GM21825 (cell line): ENCODE results near the gene ZNF43.
"Not testable (repeated sequence)": the region's sequence is repeated elsewhere in the genome, so short reads cannot be mapped to it uniquely, and the experiment has no call there.

Experiments
- ATAC-seq: cut with Tn5 transposase; IDR thresholded peaks from one replicate; pipeline ENCODE4 v1.9.1; 2021; ENCODE audit warnings: mild to moderate bottlenecking, moderate library complexity; ENCODE audit not compliant: unreplicated experiment

The ZNF43 gene

DNA sequence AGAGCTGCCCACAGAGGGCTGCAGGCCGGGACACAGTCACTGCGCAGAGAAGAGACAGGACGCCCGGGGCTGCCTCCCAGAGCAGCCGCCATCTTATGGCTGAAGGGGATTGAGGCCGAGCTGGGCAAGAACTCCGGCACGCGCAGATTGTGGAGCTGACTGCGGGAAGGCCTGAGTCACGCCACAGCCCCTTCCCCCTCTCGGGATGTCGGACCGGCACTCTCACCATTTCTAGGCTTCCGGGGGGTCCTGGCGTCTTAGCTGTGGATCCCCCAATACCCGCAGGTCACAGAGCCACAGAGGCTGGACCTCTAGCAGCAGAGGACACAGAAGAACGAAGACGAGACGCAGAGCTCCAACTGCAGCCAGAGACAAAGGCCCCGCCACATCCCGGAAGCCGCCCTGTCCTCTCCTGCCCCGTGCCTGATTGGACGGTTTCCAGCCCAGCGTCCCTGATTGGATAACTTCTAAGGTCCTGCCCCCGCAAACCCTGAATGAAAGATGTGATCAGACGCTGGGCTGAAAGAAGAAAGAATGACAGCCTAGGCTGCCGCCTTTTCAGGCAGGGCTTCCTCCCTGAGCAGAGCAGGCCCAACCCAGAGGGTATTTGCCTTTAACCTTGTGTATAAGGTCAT lies at the start of gene ZNF43:
Gene ZNF43 (minus strand): TSS at position 373 of the 635 bp plus-strand sequence. CDS start 144 bp downstream, at position 229.
- peak; percentile 97 for ATAC-seq

DNA sequence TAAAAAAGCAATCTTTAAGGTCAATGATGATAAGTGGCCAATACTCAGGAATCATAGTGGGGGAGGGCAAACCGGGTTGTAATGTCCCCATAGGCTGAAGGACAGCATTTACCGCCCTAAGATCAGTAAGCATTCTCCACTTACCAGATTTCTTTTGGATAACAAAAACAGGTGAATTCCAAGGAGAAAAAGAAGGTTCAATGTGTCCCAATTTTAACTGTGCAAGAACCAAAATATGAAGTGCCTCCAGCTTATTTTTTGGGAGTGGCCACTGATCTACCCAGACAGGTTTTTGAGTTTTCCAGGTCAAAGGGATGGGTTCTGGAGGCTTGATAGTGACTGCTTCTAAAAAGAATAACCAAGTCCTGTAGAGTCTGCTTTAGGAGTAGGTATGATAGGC lies 49.5 kb upstream of the ZNF43 start:
- ATAC-seq: not testable (repeated sequence)

DNA sequence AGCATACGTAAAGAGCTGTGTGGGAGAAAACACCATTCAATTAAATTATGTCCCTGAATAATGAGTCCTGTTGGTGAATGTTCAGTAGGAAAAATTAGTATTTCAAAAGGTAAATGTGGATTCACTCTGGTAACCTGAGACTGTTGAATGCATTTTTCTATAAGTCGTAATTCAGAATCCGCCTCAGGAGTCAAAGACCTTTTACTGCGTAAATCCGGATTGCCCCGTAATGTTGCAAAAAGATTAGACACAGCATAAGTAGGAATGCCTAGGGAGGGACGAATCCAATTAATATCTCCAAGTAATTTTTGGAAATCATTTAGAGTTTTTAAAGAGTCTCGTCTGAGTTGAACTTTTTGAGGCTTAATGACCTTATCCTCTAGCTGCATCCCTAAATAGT lies 48.8 kb upstream of the ZNF43 start:
- not testable (repeated sequence) for ATAC-seq

DNA sequence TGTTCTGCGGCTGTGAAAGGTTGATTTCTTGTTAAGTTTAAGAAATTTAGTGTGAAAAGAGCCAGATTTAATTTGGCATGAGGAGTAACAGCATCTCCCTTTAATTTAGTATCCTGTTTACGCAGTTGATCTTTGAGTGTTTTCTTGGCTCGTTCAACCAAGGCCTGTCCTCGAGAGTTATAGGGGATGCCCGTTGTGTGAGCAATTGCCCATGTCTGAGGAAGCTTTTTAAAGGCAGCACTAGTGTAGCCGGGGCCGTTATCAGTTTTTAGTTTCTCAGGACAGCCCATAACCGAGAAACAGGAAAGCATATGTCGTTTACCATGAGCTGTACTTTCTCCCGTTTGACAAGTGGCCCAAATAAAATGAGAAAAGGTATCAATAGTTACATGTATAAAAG lies 47.5 kb upstream of the ZNF43 start:
- no peak for ATAC-seq

DNA sequence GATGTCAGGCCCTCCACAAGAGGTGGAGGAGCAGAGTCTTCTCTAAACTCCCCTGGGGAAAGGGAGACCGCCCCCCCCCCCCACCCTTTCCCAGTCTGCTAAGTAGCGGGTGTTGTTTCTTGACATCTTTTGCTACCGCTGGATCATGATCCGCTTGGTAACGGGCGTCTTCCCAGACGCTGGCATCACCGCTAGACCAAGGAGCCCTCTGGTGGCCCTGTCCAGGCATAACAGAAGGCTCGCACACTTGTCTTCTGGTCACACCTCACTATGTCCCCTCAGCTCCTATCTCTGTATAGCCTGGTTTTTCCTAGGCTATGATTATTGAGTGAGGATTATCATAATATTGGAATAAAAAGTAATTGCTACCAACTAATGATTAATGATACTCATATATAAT lies 44.8 kb upstream of the ZNF43 start:
- ATAC-seq: not testable (repeated sequence)

DNA sequence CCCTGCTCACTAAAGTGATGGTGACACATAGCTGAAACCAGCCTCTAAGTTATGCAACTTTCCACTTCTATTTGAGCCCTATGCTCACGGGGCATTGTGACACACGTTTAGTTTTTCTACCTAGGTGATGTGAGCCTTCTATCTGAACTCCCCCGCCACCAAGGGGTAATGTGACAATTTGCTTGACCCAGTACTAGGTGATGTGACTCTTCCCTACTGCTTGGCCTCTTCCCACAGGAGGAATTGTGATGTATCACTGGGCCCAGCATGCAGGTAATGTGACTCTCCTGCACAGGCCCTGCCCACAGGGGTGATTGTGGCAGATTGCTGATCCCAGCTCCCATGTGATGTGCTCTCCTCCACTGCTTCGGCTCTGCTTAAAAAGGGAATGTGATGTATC lies 42.7 kb upstream of the ZNF43 start:
- ATAC-seq: no peak

DNA sequence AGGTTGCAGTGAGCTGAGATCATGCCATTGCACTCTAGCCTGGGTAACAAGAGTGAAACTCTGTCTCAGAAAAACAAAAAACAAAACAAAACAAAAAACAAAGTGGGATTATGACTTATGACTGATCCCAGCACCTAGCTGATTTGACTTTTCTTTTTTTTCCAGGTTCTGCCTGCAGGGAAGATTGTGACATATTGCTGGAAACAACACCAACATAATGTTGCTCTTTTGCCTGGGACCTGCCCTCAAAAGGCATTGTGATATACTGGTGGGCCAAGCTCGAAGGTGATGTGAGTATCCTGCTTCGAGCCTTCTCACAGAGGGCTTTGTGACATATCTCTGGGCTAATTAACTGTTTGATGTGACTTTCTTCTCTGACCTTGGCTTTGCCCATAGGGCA lies 42.0 kb upstream of the ZNF43 start:
- ATAC-seq: no peak

DNA sequence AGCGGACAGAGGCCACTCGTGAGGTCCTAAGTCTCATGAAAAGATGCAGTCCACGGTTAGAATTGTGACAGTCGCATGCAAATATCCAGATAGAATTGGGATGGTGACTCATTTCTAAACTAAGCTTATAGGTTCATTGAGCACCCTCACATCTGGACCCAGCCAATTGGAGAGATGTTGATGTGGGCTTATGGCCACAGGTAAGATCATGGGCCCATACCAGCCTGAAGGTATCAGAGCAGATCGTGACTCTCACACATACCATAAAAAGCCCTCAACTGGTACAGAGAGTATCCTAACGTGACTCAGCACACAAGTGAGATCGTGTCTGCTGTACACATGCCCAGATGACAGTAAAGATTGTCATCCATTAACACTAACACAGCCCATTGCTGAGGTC lies 40.6 kb upstream of the ZNF43 start:
- not testable (repeated sequence) for ATAC-seq

DNA sequence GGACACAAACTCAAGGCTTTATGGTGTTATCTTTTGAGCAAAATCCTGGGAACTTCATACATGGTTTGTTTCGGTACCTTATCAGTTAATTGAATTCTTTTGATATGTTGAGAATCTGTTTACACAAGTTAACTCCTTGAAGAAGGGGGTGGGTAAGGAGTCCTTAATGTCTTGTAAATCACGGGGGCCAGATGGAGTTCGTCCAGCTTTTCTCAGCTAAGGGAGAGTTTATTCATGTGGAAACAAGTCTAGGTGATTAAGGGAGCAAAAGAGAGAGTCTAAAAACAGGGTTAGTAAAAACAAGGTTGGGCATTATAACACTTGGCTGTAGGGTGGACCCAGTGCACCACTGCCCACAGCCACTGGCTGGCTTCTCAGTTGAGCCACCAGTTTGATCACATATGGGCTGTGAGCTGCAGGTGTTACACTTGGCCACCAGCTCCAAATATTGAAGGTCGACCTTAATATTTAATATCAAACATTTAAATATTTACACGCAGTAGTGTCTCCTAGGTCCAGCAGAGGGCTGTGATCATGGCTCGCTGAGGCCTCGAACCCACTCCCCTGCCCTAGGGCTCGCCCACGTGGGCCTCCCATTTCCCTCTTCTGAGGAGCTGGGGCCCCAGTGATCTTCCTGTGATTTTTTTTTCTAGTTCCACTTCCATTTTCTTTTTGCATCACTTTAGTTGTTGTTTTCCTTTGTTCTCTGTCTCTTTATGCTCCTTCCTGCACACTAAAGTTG lies 21.0 kb upstream of the ZNF43 start:
- ATAC-seq: no peak

DNA sequence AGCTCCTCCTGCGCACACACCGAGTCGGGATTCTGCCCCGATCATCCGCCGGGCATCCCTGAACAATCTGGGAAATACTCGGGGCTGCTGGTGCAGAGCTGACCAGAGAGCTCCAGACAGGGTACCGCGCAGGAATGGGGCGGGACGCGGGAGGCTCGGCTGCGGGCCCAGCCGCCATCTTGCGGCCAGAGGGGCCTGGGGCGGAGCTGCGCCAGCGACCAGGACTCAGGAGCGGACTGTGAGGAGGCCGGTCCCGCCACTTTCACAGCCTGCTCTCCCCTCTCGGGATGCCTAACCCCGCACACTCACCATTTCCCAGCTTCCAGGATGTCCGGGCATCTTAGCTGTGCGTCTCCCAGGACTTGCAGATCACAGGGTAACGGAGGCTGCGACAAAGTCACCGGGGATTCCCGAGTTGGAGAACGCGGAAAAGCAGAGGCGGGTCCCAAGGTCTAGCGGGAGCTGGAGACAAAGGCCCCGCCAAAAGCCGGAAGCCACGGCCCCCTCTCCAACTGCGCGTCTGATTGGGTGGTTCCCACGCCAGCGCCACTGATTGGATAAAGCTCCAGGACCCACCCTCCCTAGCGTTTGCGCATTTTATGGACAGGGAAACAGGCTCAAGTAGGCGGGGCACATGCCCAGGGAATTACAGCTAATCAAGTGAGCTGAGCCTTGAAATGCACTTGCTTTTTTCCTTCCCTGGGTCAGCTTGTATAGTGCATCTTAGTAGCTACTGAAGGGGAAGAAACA lies 15.8 kb upstream of the ZNF43 start:
- ATAC-seq: peak; percentile 99

DNA sequence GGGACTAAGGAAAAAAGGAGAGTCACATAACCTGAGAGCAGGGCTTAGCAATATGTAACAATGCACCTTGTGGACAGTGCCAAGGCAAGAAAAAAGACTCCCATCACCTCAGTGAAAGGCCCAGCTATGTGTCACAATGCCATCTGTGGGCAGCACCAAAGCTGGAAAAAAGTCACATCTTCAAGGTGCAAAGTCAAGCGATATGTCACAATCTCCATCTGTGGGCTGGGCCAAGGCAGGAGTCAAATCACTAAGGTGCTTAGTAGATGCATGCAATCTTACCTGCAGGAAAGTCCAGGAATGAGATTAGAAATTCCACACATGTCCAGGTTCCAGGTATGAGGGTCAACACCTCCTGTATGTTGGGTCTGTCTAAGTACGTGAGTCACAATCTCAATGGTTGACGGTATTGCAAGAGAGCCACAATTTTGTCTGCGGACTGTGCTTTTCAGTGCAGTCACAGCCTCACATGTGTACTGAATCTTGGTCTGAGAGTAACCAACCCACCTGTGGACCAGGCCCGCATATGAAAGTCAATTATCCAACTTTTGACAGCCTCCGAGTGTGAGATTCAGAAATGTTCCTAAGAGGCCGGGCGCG lies 14.8 kb upstream of the ZNF43 start:
- no peak for ATAC-seq

DNA sequence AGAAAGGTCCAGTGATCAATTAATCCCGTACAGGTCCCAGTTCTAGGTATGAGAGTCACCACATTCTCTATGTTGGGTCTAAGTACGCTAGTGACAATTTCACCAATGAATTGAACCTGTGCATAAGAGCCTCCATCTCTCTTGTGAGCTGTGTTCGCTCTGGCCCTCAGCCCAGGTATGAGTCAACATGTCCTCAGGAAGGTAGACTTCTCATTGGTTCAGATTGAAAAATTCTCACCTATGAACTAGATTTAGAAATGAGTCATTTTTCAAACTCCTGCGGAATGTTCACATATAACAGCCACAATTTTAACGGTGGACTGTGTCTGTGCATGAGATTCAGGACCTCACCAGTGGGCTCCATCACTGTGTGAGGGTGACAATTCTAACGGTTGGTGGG lies 12.7 kb upstream of the ZNF43 start:
- no peak for ATAC-seq

DNA sequence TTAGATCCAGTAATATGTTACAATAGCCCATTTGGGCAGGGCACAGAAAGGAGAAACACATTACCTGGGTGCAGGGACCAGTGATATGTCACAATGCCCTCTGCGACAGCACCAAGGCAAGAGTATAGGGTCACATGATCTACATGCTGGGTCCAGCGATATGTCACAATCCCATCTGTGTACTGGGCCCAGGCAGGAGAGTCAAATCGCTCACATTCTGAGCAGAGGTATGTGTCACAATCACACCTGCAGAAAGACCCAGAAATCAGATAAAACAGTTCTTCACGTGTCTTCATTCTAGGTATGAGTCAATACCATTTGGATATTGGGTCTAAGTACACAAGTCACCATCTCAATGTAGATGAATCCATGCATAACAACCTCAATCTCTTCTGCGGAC lies 7.1 kb upstream of the ZNF43 start:
- no peak for ATAC-seq

DNA sequence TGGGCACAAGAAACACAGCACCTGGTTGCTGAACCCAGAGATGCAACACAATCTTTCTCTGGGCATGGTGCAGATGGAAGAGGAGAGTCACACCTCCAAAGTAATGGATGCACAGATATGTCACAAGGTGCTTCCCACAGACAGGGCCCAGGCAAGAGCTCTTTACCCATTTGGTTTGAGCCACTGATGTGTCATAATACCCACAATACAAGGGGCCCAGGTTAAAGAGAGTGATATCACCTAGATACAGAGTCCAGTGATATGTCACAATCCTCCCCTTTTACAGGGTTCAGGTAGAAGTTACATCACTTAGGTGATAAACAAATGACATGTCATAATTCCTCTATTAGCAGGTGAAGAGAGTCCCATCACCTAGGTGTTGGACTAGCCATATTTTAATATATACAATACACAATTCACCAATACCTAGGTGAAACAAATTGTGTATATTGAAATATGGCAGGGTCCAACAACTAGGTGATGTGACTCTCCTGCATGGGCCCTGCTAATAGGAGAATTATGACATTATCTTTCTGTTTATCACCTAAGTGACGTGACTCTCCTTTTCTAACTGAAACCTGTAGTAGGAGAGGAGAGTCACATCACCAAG lies 5.6 kb upstream of the ZNF43 start:
- ATAC-seq: no peak

DNA sequence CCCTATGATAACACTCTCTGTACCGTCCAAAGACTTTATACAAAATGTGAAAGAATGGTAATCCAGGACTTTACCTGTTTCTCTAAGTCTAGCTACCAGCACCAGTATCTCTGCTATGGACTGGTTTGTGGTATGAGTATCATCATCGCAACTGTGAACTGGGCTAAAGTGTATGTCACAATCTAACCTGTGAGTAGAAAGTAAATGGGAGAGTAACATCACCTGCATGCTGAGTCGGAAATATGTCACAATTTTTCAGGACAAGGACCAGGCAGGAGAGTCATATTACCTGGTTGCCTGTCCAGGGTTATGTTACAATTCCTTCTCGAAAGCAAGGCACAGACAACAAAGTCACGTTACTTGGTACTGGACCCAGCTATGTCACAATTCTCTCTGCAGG lies 5.1 kb upstream of the ZNF43 start:
- no peak for ATAC-seq

DNA sequence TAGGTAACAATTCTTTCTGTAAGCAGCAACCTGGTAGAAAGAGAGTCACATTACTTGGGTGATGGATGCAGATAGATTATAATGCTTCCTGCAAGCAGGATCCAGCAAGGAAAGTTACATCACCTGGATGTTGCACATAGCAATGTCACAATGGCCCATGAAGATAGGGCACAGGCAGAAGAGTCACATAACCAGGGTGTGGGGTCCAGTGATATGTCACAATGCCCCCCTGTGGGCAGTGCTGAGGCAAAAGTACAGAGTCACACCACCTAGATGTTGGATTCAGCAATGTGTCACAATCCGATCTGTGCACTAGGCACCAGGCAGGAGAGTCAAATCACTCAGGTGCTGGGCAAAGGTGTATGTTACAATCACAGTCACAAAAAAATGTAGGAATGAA lies 4.0 kb upstream of the ZNF43 start:
- ATAC-seq: no peak

DNA sequence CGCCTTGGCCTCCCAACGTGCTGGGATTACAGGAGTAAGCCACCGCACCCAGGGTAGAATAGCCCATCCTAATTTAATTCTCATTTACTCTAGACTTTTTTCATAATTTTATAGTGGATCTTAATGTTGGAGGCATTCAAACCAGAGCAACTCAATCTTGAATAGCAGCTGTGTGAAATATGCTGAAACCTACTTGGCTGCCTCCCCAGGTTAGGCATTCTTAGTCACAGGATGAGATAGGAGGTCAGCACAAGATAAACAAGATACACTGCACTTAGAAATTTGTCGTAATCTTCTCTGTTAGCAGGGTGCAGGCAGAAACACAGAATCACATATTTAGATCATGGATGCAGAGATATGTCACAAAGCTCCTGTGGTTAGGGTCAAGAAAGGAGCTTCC lies 2.7 kb upstream of the ZNF43 start:
- no peak for ATAC-seq

DNA sequence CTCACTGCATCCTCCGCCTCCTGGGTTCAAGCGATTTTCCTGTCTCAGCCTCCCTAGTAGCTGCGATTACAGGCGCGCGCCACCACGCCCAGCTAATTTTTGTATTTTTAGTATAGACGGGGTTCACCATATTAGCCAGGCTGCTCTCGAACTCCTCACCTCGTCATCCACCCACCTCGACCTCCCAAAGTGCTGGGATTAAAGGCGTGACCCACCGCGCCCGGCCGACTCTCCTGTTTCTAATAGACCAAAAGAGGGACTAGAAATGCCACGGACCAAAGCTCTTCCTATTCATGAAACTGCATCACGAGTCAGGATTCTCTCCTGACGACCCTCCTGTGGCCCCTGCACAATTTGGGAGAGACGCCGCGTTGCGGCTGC lies 563 bp downstream of the ZNF43 start:
- ATAC-seq: no peak

DNA sequence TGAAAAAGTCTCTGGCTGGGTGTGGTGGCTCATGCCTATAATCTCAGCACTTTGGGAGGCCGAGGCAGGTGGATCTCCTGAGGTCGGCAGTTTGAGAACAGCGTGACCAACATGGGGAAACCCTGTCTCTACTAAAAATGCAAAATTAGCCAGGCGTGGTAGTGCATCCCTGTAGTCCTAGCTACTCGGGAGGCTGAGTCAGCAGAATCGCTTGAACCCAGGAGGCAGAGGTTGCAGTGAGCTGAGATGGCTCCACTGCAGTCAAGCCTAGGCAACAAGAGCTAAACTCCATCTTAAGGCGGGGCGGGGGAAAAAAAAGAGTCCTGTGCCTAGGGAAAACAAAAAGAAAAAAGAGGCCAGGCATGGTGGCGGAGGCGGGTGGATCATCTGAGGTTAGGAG lies 2.2 kb downstream of the ZNF43 start:
- no peak for ATAC-seq

DNA sequence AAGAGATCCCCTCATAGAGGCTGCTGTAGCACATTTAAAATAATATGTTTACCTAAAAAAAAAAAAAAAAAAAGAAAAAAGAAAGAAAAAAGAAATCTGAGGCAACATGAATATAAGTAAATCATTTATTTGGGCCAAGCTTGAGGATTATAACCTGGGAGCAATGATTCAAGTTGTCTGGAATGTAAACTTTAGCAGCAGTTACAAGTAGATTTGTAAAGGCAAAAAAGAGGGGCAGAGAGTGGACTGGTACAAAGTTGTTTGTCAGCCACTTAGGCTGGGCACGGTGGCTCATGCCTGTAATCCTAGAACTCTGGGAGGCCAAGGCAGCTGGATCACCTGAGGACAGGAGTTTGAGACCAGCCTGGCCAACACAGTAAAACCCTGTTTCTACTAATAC lies 11.3 kb downstream of the ZNF43 start:
- ATAC-seq: no peak

DNA sequence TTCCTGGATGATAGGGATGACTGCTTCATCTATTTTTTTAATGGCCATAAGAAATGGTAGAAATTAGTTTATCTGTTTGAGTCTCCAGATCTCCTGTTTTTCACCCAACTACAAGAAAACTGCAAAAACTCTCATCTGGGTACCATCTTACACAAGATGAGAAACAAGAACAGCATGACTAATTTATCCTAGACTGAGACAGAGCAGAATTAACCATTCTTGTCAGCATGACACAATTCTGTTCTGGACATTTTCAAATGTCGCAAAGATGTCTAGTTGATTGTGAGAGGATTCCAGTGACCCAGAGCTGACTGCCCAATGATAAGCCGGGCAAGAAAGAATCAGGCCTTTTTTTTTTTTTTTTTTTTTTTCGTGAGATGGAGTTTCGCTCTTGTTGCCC lies 12.8 kb downstream of the ZNF43 start:
- ATAC-seq: no peak
